ENCODE measurements around the gene THUMPD3.

The THUMPD3 gene

DNA sequence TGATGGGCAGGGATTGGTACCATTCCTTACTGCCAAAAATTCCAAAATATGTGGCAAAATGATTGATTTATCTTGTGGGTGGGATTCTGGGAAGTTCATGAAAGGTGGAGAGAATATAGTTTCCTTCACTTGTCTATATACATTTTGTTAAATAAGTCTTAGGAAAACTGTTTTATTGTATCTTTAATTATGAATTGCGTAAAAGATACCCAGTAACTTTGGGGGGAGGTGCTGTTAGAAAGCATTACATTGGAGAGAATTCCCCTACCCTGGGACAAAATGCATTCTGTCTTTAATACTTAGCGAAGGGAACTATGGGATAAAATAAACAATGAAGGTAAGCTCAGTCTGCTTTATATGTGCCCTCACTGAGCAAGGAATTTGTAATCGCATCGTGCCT, 39.1 kb downstream of the THUMPD3 start:
- no peak for TF ChIP-seq EGR1 (IDR thresholded peaks at IDR 0.05)
- TF ChIP-seq EP300 (IDR thresholded peaks at IDR 0.05; ENCODE audit: borderline replicate concordance) = no peak
- TF ChIP-seq NFIC (IDR thresholded peaks at IDR 0.05) = no peak
- no peak for TF ChIP-seq CREB1 (IDR thresholded peaks at IDR 0.05; ENCODE audit: low read depth)
- TF ChIP-seq, protein P1, sequence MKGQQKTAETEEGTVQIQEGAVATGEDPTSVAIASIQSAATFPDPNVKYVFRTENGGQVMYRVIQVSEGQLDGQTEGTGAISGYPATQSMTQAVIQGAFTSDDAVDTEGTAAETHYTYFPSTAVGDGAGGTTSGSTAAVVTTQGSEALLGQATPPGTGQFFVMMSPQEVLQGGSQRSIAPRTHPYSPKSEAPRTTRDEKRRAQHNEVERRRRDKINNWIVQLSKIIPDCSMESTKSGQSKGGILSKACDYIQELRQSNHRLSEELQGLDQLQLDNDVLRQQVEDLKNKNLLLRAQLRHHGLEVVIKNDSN (IDR thresholded peaks at IDR 0.05) = no peak
- no peak for TF ChIP-seq RAD21 (IDR thresholded peaks at IDR 0.05; ENCODE audit: low read depth)
- TF ChIP-seq YY1 (IDR thresholded peaks at IDR 0.05; ENCODE audit: low read depth) = no peak
- TF ChIP-seq TAF1 (IDR thresholded peaks at IDR 0.05; ENCODE audit: low read depth) = no peak
- TF ChIP-seq CEBPB (IDR thresholded peaks at IDR 0.05) = no peak
- TF ChIP-seq, protein P2, sequence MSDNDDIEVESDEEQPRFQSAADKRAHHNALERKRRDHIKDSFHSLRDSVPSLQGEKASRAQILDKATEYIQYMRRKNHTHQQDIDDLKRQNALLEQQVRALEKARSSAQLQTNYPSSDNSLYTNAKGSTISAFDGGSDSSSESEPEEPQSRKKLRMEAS (IDR thresholded peaks at IDR 0.05) = no peak
- TF ChIP-seq ZBTB7A (IDR thresholded peaks at IDR 0.05; ENCODE audit: low read depth) = no peak
- TF ChIP-seq TEAD4 (IDR thresholded peaks at IDR 0.05) = no peak
- TF ChIP-seq, protein P3, sequence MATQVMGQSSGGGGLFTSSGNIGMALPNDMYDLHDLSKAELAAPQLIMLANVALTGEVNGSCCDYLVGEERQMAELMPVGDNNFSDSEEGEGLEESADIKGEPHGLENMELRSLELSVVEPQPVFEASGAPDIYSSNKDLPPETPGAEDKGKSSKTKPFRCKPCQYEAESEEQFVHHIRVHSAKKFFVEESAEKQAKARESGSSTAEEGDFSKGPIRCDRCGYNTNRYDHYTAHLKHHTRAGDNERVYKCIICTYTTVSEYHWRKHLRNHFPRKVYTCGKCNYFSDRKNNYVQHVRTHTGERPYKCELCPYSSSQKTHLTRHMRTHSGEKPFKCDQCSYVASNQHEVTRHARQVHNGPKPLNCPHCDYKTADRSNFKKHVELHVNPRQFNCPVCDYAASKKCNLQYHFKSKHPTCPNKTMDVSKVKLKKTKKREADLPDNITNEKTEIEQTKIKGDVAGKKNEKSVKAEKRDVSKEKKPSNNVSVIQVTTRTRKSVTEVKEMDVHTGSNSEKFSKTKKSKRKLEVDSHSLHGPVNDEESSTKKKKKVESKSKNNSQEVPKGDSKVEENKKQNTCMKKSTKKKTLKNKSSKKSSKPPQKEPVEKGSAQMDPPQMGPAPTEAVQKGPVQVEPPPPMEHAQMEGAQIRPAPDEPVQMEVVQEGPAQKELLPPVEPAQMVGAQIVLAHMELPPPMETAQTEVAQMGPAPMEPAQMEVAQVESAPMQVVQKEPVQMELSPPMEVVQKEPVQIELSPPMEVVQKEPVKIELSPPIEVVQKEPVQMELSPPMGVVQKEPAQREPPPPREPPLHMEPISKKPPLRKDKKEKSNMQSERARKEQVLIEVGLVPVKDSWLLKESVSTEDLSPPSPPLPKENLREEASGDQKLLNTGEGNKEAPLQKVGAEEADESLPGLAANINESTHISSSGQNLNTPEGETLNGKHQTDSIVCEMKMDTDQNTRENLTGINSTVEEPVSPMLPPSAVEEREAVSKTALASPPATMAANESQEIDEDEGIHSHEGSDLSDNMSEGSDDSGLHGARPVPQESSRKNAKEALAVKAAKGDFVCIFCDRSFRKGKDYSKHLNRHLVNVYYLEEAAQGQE (IDR thresholded peaks at IDR 0.05; ENCODE audit: low read depth) = no peak
- TF ChIP-seq TCF12 (IDR thresholded peaks at IDR 0.05; ENCODE audit: low read depth) = no peak
- TF ChIP-seq FOXM1 (IDR thresholded peaks at IDR 0.05; ENCODE audit: borderline replicate concordance, low read depth) = no peak

DNA sequence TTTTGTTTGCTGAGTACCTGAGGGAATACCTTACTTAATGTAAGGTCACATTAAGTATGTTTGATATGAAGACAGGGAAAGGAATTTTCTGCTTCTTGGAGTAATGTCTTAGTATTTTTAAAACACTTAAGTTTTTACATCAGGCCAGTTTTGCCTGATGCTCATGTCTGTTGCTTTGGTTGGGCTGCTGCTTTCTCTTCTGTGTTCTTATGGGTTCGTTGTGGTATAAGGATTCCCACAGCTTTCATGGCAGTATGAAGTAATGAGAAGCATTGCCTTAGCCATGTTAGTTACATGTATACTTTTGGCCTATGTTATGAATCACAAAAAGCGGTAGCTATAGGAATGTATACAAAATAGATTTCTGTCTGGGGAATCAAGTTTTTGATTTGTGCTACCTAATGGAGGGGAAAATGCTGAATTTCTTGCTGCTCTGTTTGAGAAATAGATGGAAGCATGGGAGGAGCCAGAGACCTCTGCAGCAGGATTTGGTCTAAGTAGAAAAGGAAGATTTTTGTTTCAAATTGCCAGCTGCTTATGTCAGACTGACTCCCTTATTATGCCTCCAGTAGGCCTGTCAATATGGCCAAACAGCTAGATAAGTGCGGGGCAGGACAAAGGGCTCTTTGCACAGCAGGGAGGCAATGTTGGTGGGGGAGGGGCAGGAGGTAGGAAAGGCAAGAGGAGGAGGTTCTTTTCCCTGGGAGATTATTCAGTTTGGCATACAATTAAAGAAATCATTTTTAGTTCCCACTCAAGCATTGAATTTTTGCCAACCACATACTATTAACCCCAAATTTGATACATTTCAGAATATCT, 39.8 kb downstream of the THUMPD3 start:
- TF ChIP-seq, protein P3 (IDR thresholded peaks at IDR 0.05; ENCODE audit: low read depth) = no peak
- TF ChIP-seq TCF12 (IDR thresholded peaks at IDR 0.05; ENCODE audit: low read depth) = no peak
- no peak for TF ChIP-seq YY1 (IDR thresholded peaks at IDR 0.05; ENCODE audit: low read depth)
- TF ChIP-seq, protein P1 (IDR thresholded peaks at IDR 0.05) = no peak
- no peak for TF ChIP-seq CEBPB (IDR thresholded peaks at IDR 0.05)

DNA sequence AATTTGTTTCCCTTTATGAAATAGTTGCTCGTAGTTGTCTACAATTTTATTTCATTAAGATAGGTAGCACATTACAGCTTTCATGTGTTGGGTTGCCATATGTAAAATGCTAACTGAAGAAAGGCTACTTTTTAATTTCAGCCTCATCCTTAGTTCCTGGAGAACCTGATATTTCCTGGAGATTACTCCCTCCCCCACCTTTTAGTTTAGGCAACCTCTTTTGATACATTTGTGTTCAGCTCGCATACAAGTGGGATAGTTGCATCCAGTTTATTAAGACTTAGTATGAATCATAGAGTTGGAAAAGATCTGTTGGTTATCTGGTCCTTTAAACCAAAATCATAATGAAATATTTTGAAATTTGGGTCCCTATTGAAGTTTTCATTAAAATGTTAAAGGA, 40.6 kb downstream of the THUMPD3 start:
- TF ChIP-seq NFIC (IDR thresholded peaks at IDR 0.05) (no peak), ZBTB7A (IDR thresholded peaks at IDR 0.05; ENCODE audit: low read depth) (no peak), CREB1 (IDR thresholded peaks at IDR 0.05; ENCODE audit: low read depth) (no peak), FOXM1 (IDR thresholded peaks at IDR 0.05; ENCODE audit: borderline replicate concordance, low read depth) (no peak), EP300 (IDR thresholded peaks at IDR 0.05; ENCODE audit: borderline replicate concordance) (no peak), RAD21 (IDR thresholded peaks at IDR 0.05; ENCODE audit: low read depth) (no peak), TAF1 (IDR thresholded peaks at IDR 0.05; ENCODE audit: low read depth) (no peak), TCF12 (IDR thresholded peaks at IDR 0.05; ENCODE audit: low read depth) (no peak), YY1 (IDR thresholded peaks at IDR 0.05; ENCODE audit: low read depth) (no peak), TEAD4 (IDR thresholded peaks at IDR 0.05) (no peak), EGR1 (IDR thresholded peaks at IDR 0.05) (no peak), CEBPB (IDR thresholded peaks at IDR 0.05) (no peak)
- TF ChIP-seq, protein P3 (IDR thresholded peaks at IDR 0.05; ENCODE audit: low read depth) = no peak
- TF ChIP-seq, protein P1 (IDR thresholded peaks at IDR 0.05) = no peak
- TF ChIP-seq, protein P2 (IDR thresholded peaks at IDR 0.05) = no peak

DNA sequence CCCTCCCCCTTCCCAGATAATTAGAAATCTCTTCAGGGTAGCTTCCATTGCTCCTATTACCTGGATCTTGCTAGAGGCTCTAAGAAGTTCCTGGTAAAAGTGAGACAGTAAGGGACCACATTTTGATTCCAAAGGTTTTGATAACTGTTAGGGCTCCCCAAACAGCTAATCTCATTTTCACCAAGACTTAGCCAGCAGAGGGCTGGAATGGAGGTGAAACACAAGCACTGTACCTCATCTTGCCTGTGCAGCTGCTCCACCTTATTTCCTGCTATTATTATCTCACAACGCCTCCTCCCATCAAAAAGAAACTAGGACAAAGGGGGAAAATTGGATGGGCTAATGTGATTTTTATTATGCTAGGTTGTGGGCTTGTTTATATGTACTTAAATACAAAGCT, 41.8 kb downstream of the THUMPD3 start:
- TF ChIP-seq, protein P3 (IDR thresholded peaks at IDR 0.05; ENCODE audit: low read depth) = no peak
- TF ChIP-seq TAF1 (IDR thresholded peaks at IDR 0.05; ENCODE audit: low read depth) = no peak
- no peak for TF ChIP-seq EGR1 (IDR thresholded peaks at IDR 0.05)
- no peak for TF ChIP-seq TCF12 (IDR thresholded peaks at IDR 0.05; ENCODE audit: low read depth)
- TF ChIP-seq FOXM1 (IDR thresholded peaks at IDR 0.05; ENCODE audit: borderline replicate concordance, low read depth) = no peak
- TF ChIP-seq EP300 (IDR thresholded peaks at IDR 0.05; ENCODE audit: borderline replicate concordance) = no peak
- TF ChIP-seq, protein P1 (IDR thresholded peaks at IDR 0.05) = no peak
- TF ChIP-seq, protein P2 (IDR thresholded peaks at IDR 0.05) = no peak
- no peak for TF ChIP-seq CEBPB (IDR thresholded peaks at IDR 0.05)
- TF ChIP-seq RAD21 (IDR thresholded peaks at IDR 0.05; ENCODE audit: low read depth) = no peak
- no peak for TF ChIP-seq CREB1 (IDR thresholded peaks at IDR 0.05; ENCODE audit: low read depth)

Measured in Ishikawa (cell line).